ENCODE measurements around the gene PIEZO2.

PIEZO2 gene

DNA sequence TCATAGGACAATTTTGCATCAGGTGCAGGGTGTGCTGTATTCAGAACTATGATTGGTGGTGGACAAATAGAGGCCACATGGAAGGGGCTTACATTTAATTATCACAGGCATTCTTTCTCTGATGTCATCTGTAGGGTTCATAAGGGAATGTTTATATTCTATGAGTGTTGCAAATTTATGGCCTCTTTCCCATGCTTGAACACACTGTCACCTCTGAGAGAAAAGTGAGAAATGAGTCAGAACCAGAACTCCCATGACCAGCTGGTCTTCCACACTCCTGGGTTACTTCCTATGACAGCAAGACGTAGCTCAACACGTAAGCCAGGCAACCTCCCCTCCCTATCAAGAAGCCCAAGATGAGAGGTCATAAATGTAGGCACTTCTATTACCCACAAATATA lies 310.8 kb downstream of the PIEZO2 start:
- Histone ChIP-seq H3K4me3 (no peak overlapping the region), H3K27me3 (ENCODE audit: low read depth) (no peaks in the 10 kb centered on the region), H3K36me3 (replicated peaks) (no peaks in the 10 kb centered on the region), H3K9me3 (no peaks in the 10 kb centered on the region), H3K4me1 (no peaks in the 10 kb centered on the region)
- in situ Hi-C loops (cut with MboI; ENCODE audit: low sequenced_read_pairs) = no loop called here
- no peak for DNase-seq (ENCODE audit: low spot score in 2 of 2)

DNA sequence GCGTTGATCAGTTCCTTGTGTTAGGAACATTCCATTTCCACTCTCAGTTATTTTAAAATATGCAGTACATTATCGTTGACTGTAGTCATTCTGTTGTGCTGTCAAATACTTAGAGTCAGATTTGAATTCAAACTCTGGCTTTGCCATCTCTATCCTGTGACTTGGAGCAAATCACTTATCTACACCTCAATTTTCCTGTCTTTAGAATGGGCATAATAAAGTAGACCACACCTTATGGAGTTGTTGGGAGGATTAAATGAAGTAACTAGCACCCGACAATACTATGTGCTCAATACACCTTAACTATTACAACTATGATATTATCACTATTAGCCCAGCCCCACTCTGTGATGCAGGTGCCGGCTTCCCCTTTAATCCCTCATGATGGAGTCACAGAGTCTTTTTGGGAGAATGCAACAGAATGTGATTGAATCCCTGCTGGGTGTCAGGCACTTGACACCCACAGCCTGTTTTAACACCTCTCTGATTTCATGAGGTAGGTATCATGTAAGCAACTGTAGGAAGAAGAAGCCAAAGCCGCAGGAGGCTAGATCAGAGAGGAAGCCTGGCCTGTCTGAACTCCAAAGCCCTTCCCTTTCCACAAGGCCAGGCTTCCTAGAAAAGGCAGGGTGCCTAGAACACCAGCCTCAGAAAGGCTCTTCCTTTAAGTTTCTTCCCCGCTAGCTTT lies 315.1 kb downstream of the PIEZO2 start:
- Histone ChIP-seq H3K36me3 (replicated peaks) (no peaks in the 10 kb centered on the region), H3K4me3 (no peak overlapping the region), H3K4me1 (no peaks in the 10 kb centered on the region), H3K27me3 (ENCODE audit: low read depth) (no peaks in the 10 kb centered on the region), H3K9me3 (no peaks in the 10 kb centered on the region)
- in situ Hi-C loops (cut with MboI; ENCODE audit: low sequenced_read_pairs) = no loop called here
- no peak for DNase-seq (ENCODE audit: low spot score in 2 of 2)

DNA sequence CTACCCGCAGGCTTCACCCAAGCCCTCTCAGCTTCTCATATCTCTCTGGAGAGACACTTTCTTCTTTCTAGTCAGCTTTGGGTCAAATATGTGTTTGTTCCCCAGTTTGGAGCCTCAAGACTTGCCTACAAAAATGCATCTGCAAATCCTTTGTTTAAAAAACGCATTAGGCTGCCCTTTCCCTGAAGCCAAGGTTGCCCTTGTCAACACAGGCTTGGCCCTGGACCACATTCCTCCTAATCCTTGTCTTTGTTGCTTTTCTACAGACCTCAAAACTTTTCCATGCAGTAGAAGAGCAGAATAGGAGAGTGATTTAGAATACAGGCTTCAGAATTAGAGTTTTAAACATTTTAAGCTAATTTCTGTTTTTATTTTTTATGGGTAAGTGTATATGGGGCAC lies 315.7 kb downstream of the PIEZO2 start:
- in situ Hi-C loops (cut with MboI; ENCODE audit: low sequenced_read_pairs) = no loop called here
- Histone ChIP-seq H3K36me3 (replicated peaks) (no peaks in the 10 kb centered on the region), H3K27me3 (ENCODE audit: low read depth) (no peaks in the 10 kb centered on the region), H3K9me3 (no peaks in the 10 kb centered on the region), H3K4me3 (no peak overlapping the region), H3K4me1 (no peaks in the 10 kb centered on the region)
- no peak for DNase-seq (ENCODE audit: low spot score in 2 of 2)

DNA sequence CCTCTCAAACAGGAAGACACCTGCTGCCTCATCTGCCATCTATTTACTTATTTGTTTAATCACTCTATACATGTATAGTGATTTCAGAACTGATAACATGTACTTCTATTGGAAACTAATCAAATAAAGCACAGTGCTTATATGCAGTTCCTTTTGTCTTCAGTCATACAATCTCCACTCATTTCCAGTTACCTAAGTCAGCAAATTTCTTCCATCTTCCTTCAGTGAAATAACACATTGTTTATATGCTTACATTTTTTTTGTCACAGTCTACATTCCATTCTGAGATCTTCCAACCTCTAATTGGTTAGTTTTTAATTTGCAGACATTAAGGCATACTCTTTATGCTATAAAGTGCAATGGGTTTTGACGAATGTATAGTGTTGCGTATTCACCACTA lies 323.0 kb downstream of the PIEZO2 start:
- Histone ChIP-seq H3K4me3 (no peak overlapping the region), H3K27me3 (ENCODE audit: low read depth) (no peaks in the 10 kb centered on the region), H3K9me3 (no peaks in the 10 kb centered on the region), H3K4me1 (no peaks in the 10 kb centered on the region), H3K36me3 (replicated peaks) (no peaks in the 10 kb centered on the region)
- no peak for DNase-seq (ENCODE audit: low spot score in 2 of 2)
- in situ Hi-C loops (cut with MboI; ENCODE audit: low sequenced_read_pairs) = no loop called here

DNA sequence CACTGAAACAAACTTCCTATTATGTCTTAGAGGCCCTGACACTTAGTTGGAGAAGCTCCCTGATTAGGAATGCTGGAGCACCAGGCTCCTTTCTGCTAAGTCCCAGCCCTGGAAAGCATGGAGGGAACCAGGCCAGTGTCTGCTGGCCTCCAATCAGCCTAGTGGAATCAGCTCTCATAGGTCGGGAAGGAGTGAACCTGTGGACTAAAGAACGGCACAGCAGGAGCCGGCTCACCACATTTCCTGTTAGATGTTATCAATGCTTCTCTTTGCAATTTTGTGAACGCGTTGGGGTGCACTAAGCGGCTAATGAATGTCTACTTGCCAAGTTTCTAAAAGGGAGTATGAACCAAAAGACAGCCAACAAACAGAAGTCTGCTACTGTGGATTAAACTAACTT lies 326.9 kb downstream of the PIEZO2 start:
- H3K36me3 ChIP-seq (replicated peaks) = no peaks in the 10 kb centered on the region
- H3K4me3 ChIP-seq = no peak overlapping the region
- H3K27me3 ChIP-seq (ENCODE audit: low read depth) = no peaks in the 10 kb centered on the region
- no peaks in the 10 kb centered on the region for H3K4me1 ChIP-seq
- no peak for DNase-seq (ENCODE audit: low spot score in 2 of 2)
- H3K9me3 ChIP-seq = no peaks in the 10 kb centered on the region
- in situ Hi-C loops (cut with MboI; ENCODE audit: low sequenced_read_pairs) = no loop called here

DNA sequence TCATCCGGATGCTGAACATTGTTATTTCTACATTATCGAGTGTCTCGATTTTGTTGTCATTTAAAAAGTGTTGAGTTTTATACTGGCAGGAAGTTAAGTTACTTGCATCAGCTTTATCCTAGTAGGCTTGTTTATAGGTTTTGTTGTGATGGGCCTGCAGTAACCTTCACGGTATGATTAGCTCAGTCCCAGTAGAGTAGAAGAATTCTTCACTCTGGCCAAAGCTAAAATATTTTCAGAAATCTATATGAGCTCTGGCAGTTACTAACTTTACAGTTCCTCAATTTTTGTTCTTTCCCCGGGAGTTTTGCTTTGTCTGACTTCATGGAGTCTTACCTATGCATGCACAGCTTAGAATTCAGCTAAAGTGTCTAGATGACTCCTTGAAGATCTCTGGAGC lies 328.7 kb downstream of the PIEZO2 start:
- H3K36me3 ChIP-seq (replicated peaks) = no peaks in the 10 kb centered on the region
- H3K27me3 ChIP-seq (ENCODE audit: low read depth) = no peaks in the 10 kb centered on the region
- no peaks in the 10 kb centered on the region for H3K4me1 ChIP-seq
- no peaks in the 10 kb centered on the region for H3K9me3 ChIP-seq
- no peak overlapping the region for H3K4me3 ChIP-seq
- no peak for DNase-seq (ENCODE audit: low spot score in 2 of 2)
- in situ Hi-C loops (cut with MboI; ENCODE audit: low sequenced_read_pairs) = no loop called here

DNA sequence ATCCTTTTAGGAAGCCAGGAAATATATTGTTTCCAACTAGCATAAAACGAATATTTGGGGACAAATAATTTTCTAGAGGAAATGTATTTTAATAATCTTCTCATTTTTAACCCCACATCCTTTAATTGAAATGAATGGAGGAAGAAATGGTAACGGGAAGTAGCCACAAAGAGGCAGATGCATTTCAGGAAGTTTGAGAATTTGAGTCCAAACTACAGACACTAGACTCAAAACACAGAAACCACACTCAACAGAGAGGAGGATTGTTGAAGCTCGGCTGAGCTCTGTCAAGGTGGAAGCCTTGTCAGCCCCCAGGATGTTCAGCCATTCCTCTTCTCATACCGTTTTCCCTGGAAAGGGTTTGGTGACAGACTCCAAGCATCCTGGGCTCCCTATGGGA lies 335.0 kb downstream of the PIEZO2 start:
- Histone ChIP-seq H3K4me3 (no peak overlapping the region), H3K9me3 (no peaks in the 10 kb centered on the region), H3K27me3 (ENCODE audit: low read depth) (no peaks in the 10 kb centered on the region), H3K4me1 (no peaks in the 10 kb centered on the region), H3K36me3 (replicated peaks) (no peaks in the 10 kb centered on the region)
- in situ Hi-C loops (cut with MboI; ENCODE audit: low sequenced_read_pairs) = no loop called here
- DNase-seq (ENCODE audit: low spot score in 2 of 2) = no peak

DNA sequence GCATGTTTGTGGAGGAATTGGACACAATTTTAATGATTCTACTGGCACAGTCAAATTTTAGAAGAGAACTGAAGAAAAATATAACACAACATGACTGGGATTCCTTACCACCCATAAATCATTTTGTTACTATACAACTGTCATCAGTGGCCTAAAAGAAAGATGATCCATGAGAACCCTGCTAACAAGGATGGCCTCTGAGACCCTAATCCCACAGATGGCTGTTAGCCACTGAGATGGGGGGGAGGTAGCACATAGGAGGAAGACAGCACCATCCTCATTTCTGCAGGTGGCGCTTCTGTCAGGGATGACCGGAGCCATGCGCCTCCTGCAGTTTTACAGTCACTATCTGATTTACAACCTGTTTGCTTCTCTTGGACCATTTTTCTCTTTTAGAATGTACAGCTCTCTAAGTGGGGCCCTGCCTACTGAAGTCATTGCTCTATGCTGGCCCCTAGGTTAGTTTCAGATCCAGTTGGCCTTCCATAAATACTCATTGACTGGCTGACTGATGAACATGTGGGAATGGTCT lies 343.7 kb downstream of the PIEZO2 start:
- DNase-seq (ENCODE audit: low spot score in 2 of 2) = no peak
- H3K36me3 ChIP-seq (replicated peaks) = no peaks in the 10 kb centered on the region
- H3K4me1 ChIP-seq = no peaks in the 10 kb centered on the region
- in situ Hi-C loops (cut with MboI; ENCODE audit: low sequenced_read_pairs) = no loop called here
- H3K4me3 ChIP-seq = no peak overlapping the region
- no peaks in the 10 kb centered on the region for H3K27me3 ChIP-seq (ENCODE audit: low read depth)
- H3K9me3 ChIP-seq = no peaks in the 10 kb centered on the region

DNA sequence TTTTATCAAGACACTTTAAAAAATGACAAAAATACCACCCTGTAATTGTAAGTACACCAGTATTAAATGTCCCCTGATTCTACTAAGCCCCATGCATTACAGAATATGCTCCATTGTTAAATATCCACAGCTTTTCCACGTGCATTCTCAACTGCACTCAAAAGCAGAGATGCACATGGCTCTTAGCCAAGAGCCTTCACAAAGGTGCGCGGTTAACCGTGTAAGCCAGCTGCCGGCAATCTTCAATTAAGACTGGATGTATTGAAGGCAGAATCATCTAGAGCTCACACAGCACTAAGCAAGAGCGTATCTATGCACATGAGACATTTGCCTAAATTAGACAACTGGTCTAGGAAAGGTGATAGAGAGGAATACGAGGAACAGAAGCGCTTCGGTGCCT lies 345.2 kb downstream of the PIEZO2 start:
- no peak for DNase-seq (ENCODE audit: low spot score in 2 of 2)
- H3K9me3 ChIP-seq = no peaks in the 10 kb centered on the region
- no peaks in the 10 kb centered on the region for H3K36me3 ChIP-seq (replicated peaks)
- H3K4me1 ChIP-seq = no peaks in the 10 kb centered on the region
- no peaks in the 10 kb centered on the region for H3K27me3 ChIP-seq (ENCODE audit: low read depth)
- H3K4me3 ChIP-seq = no peak overlapping the region
- in situ Hi-C loops (cut with MboI; ENCODE audit: low sequenced_read_pairs) = no loop called here

DNA sequence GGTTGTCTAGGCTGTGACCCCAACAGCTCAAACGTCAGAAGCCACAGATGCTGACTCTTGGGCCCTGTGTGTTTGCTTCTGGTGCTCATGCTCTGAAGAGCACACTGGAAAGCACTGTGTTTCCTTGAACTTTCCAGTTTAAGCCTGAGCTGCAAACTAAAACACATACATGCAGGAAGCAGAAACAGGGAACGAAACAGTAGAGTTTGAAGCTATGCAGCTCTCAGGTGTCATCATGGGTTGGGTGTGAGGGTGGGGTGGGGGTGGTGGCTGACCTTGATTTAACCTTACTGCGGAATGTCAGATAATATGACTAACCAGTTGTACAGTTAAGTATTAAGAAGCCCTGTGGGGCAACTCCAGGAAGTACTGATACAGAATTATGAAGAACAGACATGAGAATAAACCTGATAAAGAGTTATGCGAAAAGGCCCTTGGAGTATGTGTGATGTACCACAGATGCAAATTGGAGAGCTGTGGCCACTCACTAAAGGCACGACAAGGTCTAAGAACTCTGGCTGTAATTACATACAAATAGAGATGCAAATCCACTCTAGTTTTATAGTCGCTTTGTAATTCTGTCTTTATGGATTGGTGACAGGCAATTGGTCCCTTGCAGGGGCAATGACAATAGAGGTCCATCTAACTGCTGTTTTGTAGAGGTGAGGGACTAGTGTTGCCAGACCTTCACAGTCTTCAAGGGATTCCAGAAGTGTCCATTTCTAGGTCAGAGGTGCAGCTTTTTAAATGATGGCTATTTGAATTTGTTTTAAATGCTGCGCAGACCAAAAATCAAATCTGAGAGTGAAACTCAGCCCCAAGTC lies 350.4 kb downstream of the PIEZO2 start:
- no peak overlapping the region for H3K4me3 ChIP-seq
- no peaks in the 10 kb centered on the region for H3K27me3 ChIP-seq (ENCODE audit: low read depth)
- in situ Hi-C loops (cut with MboI; ENCODE audit: low sequenced_read_pairs) = no loop called here
- no peaks in the 10 kb centered on the region for H3K9me3 ChIP-seq
- no peaks in the 10 kb centered on the region for H3K4me1 ChIP-seq
- DNase-seq (ENCODE audit: low spot score in 2 of 2) = no peak
- no peaks in the 10 kb centered on the region for H3K36me3 ChIP-seq (replicated peaks)

DNA sequence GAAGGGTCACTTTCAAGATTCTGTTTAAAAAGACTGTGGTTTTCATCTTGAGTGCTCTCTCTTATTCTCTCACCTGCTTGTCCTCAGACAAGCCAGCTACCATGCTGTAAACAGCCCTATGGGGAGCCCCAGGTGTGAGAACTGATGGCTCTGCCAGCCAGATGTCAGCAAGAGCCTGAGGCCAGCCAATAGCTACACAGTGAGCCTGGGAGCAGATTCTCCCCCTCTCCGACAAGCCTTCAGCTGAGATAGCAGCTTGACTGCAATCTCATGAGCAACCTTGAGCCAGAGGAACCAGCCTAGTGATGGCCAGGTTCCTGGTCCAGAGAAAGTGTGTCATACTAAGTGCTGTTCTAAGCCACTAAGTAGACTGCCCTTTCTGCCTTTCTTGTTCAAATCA lies 351.5 kb downstream of the PIEZO2 start:
- no peak overlapping the region for H3K4me3 ChIP-seq
- H3K4me1 ChIP-seq = no peaks in the 10 kb centered on the region
- no peaks in the 10 kb centered on the region for H3K9me3 ChIP-seq
- DNase-seq (ENCODE audit: low spot score in 2 of 2) = no peak
- H3K27me3 ChIP-seq (ENCODE audit: low read depth) = no peaks in the 10 kb centered on the region
- no peaks in the 10 kb centered on the region for H3K36me3 ChIP-seq (replicated peaks)
- in situ Hi-C loops (cut with MboI; ENCODE audit: low sequenced_read_pairs) = no loop called here

DNA sequence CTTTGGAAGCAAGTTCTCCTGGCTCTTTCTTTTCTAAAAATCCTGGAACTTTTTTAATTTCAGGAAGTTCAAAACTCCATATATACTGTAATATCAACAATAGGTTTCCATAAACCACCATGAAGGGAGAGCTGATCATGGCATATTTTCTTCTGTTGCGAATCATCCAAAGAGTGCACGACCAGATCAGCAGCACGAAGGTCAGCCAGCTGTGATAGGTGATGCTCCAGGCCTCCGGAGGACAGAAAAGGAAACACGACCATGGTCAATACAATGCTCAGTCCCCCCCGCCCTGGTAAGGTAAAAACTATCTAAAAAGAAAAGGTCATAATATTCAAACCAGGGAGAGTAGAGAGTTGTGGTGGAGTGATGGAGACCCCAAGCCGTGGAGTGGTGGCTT lies 354.6 kb downstream of the PIEZO2 start:
- no peaks in the 10 kb centered on the region for H3K4me1 ChIP-seq
- DNase-seq (ENCODE audit: low spot score in 2 of 2) = no peak
- in situ Hi-C loops (cut with MboI; ENCODE audit: low sequenced_read_pairs) = no loop called here
- H3K36me3 ChIP-seq (replicated peaks) = no peaks in the 10 kb centered on the region
- no peak overlapping the region for H3K4me3 ChIP-seq
- no peaks in the 10 kb centered on the region for H3K27me3 ChIP-seq (ENCODE audit: low read depth)
- H3K9me3 ChIP-seq = no peaks in the 10 kb centered on the region

DNA sequence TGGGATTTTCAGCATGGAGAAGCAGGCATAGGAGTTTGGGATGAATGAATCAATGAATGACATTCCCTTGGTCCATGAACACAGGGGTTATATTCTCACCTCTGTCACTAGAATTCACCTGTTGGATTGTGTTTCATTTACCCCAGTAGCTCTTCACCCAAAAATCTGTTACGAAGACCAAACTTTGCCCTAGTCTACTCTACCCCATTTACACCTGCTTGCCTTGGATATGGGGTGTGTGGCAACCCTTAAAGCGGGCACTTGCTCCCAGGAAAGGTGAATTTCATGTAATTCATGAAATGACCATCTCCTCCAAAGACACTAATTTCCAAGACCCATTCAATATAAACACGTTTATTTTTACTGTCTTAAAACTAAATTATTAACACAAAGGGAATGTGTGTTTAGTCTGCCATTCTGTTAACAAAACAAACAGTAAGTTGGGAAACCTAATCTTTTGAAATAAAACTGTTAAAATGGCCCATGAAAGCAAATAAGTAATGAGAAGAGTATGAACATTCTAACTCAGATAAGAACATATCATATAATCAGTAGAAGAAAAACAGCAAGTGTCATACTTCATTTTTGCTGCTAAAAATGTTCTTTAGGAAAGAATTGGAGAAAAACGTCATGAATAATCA lies 355.5 kb downstream of the PIEZO2 start:
- H3K4me3 ChIP-seq = no peak overlapping the region
- no peaks in the 10 kb centered on the region for H3K36me3 ChIP-seq (replicated peaks)
- no peaks in the 10 kb centered on the region for H3K27me3 ChIP-seq (ENCODE audit: low read depth)
- no peaks in the 10 kb centered on the region for H3K4me1 ChIP-seq
- in situ Hi-C loops (cut with MboI; ENCODE audit: low sequenced_read_pairs) = no loop called here
- no peaks in the 10 kb centered on the region for H3K9me3 ChIP-seq
- DNase-seq (ENCODE audit: low spot score in 2 of 2) = no peak

DNA sequence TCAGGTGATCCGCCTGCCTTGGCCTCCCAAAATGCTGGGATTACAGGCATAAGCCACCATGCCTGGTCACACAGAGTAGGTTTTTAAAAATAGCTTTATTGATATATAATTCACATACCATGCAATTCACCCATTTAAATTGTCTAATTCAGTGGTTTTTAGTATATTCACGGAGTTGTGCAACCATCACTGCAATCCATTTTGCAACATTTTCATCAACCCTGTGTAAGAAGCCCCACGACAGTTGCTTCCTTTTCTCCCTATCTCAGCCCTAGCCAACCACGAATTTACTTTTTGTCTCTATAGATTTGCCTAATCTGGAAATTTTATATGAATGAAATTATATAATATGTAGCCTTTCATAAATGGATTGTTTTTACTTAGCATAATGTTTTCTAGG lies 357.2 kb downstream of the PIEZO2 start:
- Histone ChIP-seq H3K27me3 (ENCODE audit: low read depth) (no peaks in the 10 kb centered on the region), H3K9me3 (no peaks in the 10 kb centered on the region), H3K4me1 (no peaks in the 10 kb centered on the region), H3K36me3 (replicated peaks) (no peaks in the 10 kb centered on the region), H3K4me3 (no peak overlapping the region)
- DNase-seq (ENCODE audit: low spot score in 2 of 2) = no peak
- in situ Hi-C loops (cut with MboI; ENCODE audit: low sequenced_read_pairs) = no loop called here
